Measurements from ENCODE around the gene TM4SF4.

DNA sequence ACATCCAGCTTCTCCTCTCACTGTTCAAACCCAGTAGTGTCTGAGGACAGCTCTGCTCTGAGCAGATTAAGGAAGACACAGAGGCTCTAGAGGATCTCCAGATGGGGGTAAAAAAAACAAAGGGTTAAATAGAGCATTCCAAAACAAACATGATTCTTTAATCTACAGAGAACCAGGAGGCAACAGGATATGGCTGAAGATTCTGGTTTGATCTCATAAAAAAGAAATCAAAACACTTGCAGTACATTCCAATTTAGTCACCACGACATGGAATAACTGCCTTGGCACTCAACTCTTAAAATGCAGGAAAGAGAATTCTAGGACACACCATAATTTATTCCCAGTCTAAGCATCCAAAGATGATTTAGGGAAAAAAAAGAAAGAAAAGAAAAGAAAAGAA is 32.0 kb downstream of the TM4SF4 start:
- TF ChIP-seq SUZ12 (IDR thresholded peaks at IDR 0.05; ENCODE audit: low read length), result no peak
- no peak for TF ChIP-seq POLR2AphosphoS5 (IDR thresholded peaks at IDR 0.05; ENCODE audit: low read depth, low read length)
- TF ChIP-seq, protein P1, sequence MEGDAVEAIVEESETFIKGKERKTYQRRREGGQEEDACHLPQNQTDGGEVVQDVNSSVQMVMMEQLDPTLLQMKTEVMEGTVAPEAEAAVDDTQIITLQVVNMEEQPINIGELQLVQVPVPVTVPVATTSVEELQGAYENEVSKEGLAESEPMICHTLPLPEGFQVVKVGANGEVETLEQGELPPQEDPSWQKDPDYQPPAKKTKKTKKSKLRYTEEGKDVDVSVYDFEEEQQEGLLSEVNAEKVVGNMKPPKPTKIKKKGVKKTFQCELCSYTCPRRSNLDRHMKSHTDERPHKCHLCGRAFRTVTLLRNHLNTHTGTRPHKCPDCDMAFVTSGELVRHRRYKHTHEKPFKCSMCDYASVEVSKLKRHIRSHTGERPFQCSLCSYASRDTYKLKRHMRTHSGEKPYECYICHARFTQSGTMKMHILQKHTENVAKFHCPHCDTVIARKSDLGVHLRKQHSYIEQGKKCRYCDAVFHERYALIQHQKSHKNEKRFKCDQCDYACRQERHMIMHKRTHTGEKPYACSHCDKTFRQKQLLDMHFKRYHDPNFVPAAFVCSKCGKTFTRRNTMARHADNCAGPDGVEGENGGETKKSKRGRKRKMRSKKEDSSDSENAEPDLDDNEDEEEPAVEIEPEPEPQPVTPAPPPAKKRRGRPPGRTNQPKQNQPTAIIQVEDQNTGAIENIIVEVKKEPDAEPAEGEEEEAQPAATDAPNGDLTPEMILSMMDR (IDR thresholded peaks at IDR 0.05; ENCODE audit: control extremely low read depth in 1 of 3, insufficient read depth in 1 of 3, low read depth in 1 of 3, low read length in 3 of 3), result no peak
- no peak for TF ChIP-seq RXRA (IDR thresholded peaks at IDR 0.05; ENCODE audit: insufficient read depth, low read depth, low read length)

Data from H1 (cell line).